MCF 10A (cell line): ENCODE data around the gene CCDC178. TPM values are rescaled to one million over a fixed set of nuclear protein-coding genes. Genes with fewer than 3 reads are reported as not detected.

Source experiments
- BruUV-seq: library from RNA; stranded (reverse); fragments of 400-500 nt; replicated peaks from 2 replicates; lab custom pipeline; 2021; lab: Mats Ljungman, UMichigan
- CTCF ChIA-PET: fragments of 300-600 bp; sonication (Branson Sonifier 250); formaldehyde crosslinking; extraction: SDS; loops from one replicate; lab custom pipeline; 2021; ENCODE audit warnings: antibody characterized with exemption, inconsistent platforms; lab: Yijun Ruan, JAX
- POLR2A ChIA-PET: fragments of 300-600, 350-650 bp; sonication (Branson Sonifier 250); formaldehyde crosslinking; extraction: SDS; loops from one replicate; lab custom pipeline; 2020; ENCODE audit warnings: antibody characterized with exemption, inconsistent platforms; lab: Yijun Ruan, JAX
- DNase-seq: peaks from one replicate; pipeline ENCODE4 v3.0.0-alpha.2; 2018; ENCODE audit not compliant: unreplicated experiment
- H3K27ac Mint-ChIP-seq: one replicate; pipeline ENCODE4 v1.8.0; 2022; ENCODE audit warnings: mild to moderate bottlenecking, low read depth, mixed read lengths; ENCODE audit not compliant: unreplicated experiment
- H3K27me3 Mint-ChIP-seq: one replicate; pipeline ENCODE4 v1.8.0; 2022; ENCODE audit warnings: mixed read lengths; ENCODE audit not compliant: insufficient read depth, unreplicated experiment
- H3K36me3 Mint-ChIP-seq: one replicate; pipeline ENCODE4 v1.8.0; 2022; ENCODE audit warnings: mild to moderate bottlenecking, moderate library complexity, mixed read lengths; ENCODE audit not compliant: insufficient read depth, unreplicated experiment
- H3K4me1 Mint-ChIP-seq: one replicate; pipeline ENCODE4 v1.8.0; 2022; ENCODE audit warnings: mixed read lengths; ENCODE audit not compliant: insufficient read depth, unreplicated experiment
- H3K4me3 Mint-ChIP-seq: one replicate; pipeline ENCODE4 v1.8.0; 2022; ENCODE audit warnings: mild to moderate bottlenecking, moderate library complexity, mixed read lengths; ENCODE audit not compliant: unreplicated experiment
- H3K9me3 Mint-ChIP-seq: one replicate; pipeline ENCODE4 v1.8.0; 2022; ENCODE audit warnings: mixed read lengths; ENCODE audit not compliant: unreplicated experiment
- CTCF ChIP-seq: fragments of 200-600 bp; IDR thresholded peaks from one replicate; pipeline ENCODE4 v1.8.0; 2022; ENCODE audit warnings: antibody characterized with exemption, mild to moderate bottlenecking; ENCODE audit not compliant: unreplicated experiment
- intact Hi-C: fragments of 100-400 bp; cut with micrococcal nuclease; formaldehyde crosslinking; loops from 2 replicates; pipeline ENCODE4 v1.14.1; 2022
- total RNA-seq: library from RNA; stranded (reverse); gene quantifications from 2 replicates; pipeline ENCODE4 v1.2.3, GENCODE V29; 2022

The CCDC178 gene
- total RNA-seq, 1 experiment from 2014 or later: 0.19 TPM

- no peak for TF ChIP-seq CTCF
- intact Hi-C loops: no loop called here
These were observed 171.3 kb downstream of the CCDC178 start for GRCh38 chr18:33269223-33269622.

GRCh38 chr18:33264566-33264965, 176.0 kb downstream of the CCDC178 start:
- Mint-ChIP-seq H3K9me3 (no peaks in the 10 kb centered on the region), H3K27me3 (peaks cover 33% of the 10 kb centered on the region), H3K27ac (no peak overlapping the region), H3K4me3 (no peak overlapping the region), H3K36me3 (no peaks in the 10 kb centered on the region), H3K4me1 (no peaks in the 10 kb centered on the region)
- DNase-seq: no peak
- no TSS peak for BruUV-seq
- TF ChIP-seq CTCF: no peak
- intact Hi-C loops: no loop called here
- POLR2A ChIA-PET: no interaction called here
- CTCF ChIA-PET: no interaction called here

More at GRCh38 chr18:33269223-33269622, 171.3 kb downstream of the CCDC178 start:
- BruUV-seq: no TSS peak
- H3K27ac Mint-ChIP-seq: no peak overlapping the region
- H3K9me3 Mint-ChIP-seq: no peaks in the 10 kb centered on the region
- H3K36me3 Mint-ChIP-seq: no peaks in the 10 kb centered on the region
- POLR2A ChIA-PET: no interaction called here
- no peaks in the 10 kb centered on the region for H3K4me1 Mint-ChIP-seq
- peaks cover 15% of the 10 kb centered on the region for H3K27me3 Mint-ChIP-seq
- DNase-seq: no peak
- CTCF ChIA-PET: interaction anchor here (0.6 to 1.3 kb wide), 3 partner anchors 37 to 1219 kb away, joined by 3 read pairs; no protein-coding TSS in a partner anchor
- no peak overlapping the region for H3K4me3 Mint-ChIP-seq

- Mint-ChIP-seq H3K27me3 (peaks cover 33% of the 10 kb centered on the region), H3K9me3 (no peaks in the 10 kb centered on the region), H3K4me1 (no peaks in the 10 kb centered on the region), H3K4me3 (no peak overlapping the region), H3K36me3 (no peaks in the 10 kb centered on the region), H3K27ac (no peak overlapping the region)
- ChIA-PET CTCF (interaction anchor here (3.1 kb wide), 1 partner anchor 7 kb away, joined by 10 read pairs; no protein-coding TSS in a partner anchor), POLR2A (no interaction called here)
- no peak for TF ChIP-seq CTCF
- intact Hi-C loops: no loop called here
- DNase-seq: no peak
- BruUV-seq: no TSS peak
These were observed 201.2 kb downstream of the CCDC178 start for GRCh38 chr18:33239298-33239697.

GRCh38 chr18:33232318-33232626, 208.2 kb downstream of the CCDC178 start:
- intact Hi-C loops: loop anchor here (1.0 kb wide), 2 partner anchors 263 to 529 kb away; no protein-coding TSS in a partner anchor
- peaks cover 13% of the 10 kb centered on the region for H3K27me3 Mint-ChIP-seq
- TF ChIP-seq CTCF: no peak
- no peaks in the 10 kb centered on the region for H3K4me1 Mint-ChIP-seq
- no peaks in the 10 kb centered on the region for H3K36me3 Mint-ChIP-seq
- CTCF ChIA-PET: interaction anchor here (0.7 to 3.2 kb wide), 38 partner anchors 9 to 1362 kb away, joined by 3 to 27 read pairs (median 4); no protein-coding TSS in a partner anchor
- POLR2A ChIA-PET: interaction anchor here (0.7 kb wide), 2 partner anchors 10 to 186 kb away, joined by 3 to 4 read pairs; no protein-coding TSS in a partner anchor
- H3K4me3 Mint-ChIP-seq: no peak overlapping the region
- no peak for DNase-seq
- H3K27ac Mint-ChIP-seq: no peak overlapping the region
- H3K9me3 Mint-ChIP-seq: no peaks in the 10 kb centered on the region
- BruUV-seq: no TSS peak
